ENCODE measurements around the gene NPAS1. TPM values are rescaled to one million over a fixed set of nuclear protein-coding genes. Genes with fewer than 3 reads are reported as not detected.

Gene NPAS1
- total RNA-seq, 3 donors from 2014 or later (not counting 1 experiment from before 2014, with no cell fraction given) = 0.64 to 0.65 TPM; not detected in 1

GRCh38 chr19:46979126-46980105 lies 40.2 kb upstream of the NPAS1 start:
- Mint-ChIP-seq H3K27me3 (ENCODE audit: low read depth in 2 of 2) (no peaks in the 10 kb centered on the region), H3K4me3 (peak overlapping the region; percentile 65), H3K36me3 (no peaks in the 10 kb centered on the region), H3K9me3 (no peaks in the 10 kb centered on the region), H3K4me1 (peaks cover 55 to 57% of the 10 kb centered on the region in 2 donors), H3K27ac (peak overlapping the region; percentile 75 to 89)
- Histone ChIP-seq H3K4me1 (ENCODE audit: control insufficient read depth, insufficient read depth, low read length) (peaks cover 59% of the 10 kb centered on the region), H3K36me3 (ENCODE audit: control insufficient read depth, insufficient read depth, low read length) (no peaks in the 10 kb centered on the region), H3K27ac (ENCODE audit: low read length) (no peak overlapping the region), H3K9me3 (ENCODE audit: control insufficient read depth, insufficient read depth, low read length) (no peaks in the 10 kb centered on the region), H3K27me3 (ENCODE audit: control insufficient read depth, insufficient read depth, low read length) (no peaks in the 10 kb centered on the region), H3K4me3 (ENCODE audit: low read length) (no peak overlapping the region)
- intact Hi-C loops (cut with micrococcal nuclease) = loop anchor here (5.0 kb wide), 2 partner anchors 42 to 117 kb away; partner anchors contain the start of gene ARHGAP35
- 94% methylated on average over 29 of the region's 29 CpGs for WGBS (ENCODE audit: insufficient coverage)
- no peak for TF ChIP-seq CTCF (IDR thresholded peaks at IDR 0.05)
- ATAC-seq = no peak
- DNase-seq = no peak

- no peaks in the 10 kb centered on the region for H3K36me3 ChIP-seq (ENCODE audit: control insufficient read depth, insufficient read depth, low read length)
- Mint-ChIP-seq H3K9me3 (no peaks in the 10 kb centered on the region), H3K36me3 (no peaks in the 10 kb centered on the region), H3K27ac (peak overlapping the region in 1 of 2 donors; percentile 22), H3K4me3 (peak overlapping the region; percentile 9), H3K4me1 (peaks cover 55 to 62% of the 10 kb centered on the region in 2 donors), H3K27me3 (ENCODE audit: low read depth in 2 of 2) (no peaks in the 10 kb centered on the region)
- no peaks in the 10 kb centered on the region for H3K27me3 ChIP-seq (ENCODE audit: control insufficient read depth, insufficient read depth, low read length)
- no peaks in the 10 kb centered on the region for H3K9me3 ChIP-seq (ENCODE audit: control insufficient read depth, insufficient read depth, low read length)
- TF ChIP-seq CTCF (IDR thresholded peaks at IDR 0.05) = no peak
- DNase-seq (peak in 1 of 2 donors; percentile 38), ATAC-seq (no peak)
- no peak overlapping the region for H3K27ac ChIP-seq (ENCODE audit: low read length)
- H3K4me3 ChIP-seq (ENCODE audit: low read length) = no peak overlapping the region
- 78% methylated on average over 3 of the region's 3 CpGs for WGBS (ENCODE audit: insufficient coverage)
- H3K4me1 ChIP-seq (ENCODE audit: control insufficient read depth, insufficient read depth, low read length) = peaks cover 59% of the 10 kb centered on the region
- intact Hi-C loops (cut with micrococcal nuclease) = no loop called here
Observed at GRCh38 chr19:46980761-46981160, 38.9 kb upstream of the NPAS1 start.

- Histone ChIP-seq H3K4me3 (ENCODE audit: low read length) (no peak overlapping the region), H3K27ac (ENCODE audit: low read length) (no peak overlapping the region), H3K36me3 (ENCODE audit: control insufficient read depth, insufficient read depth, low read length) (no peaks in the 10 kb centered on the region), H3K4me1 (ENCODE audit: control insufficient read depth, insufficient read depth, low read length) (peaks cover 55% of the 10 kb centered on the region), H3K27me3 (ENCODE audit: control insufficient read depth, insufficient read depth, low read length) (no peaks in the 10 kb centered on the region), H3K9me3 (ENCODE audit: control insufficient read depth, insufficient read depth, low read length) (no peaks in the 10 kb centered on the region)
- Mint-ChIP-seq H3K9me3 (no peaks in the 10 kb centered on the region), H3K4me3 (no peak overlapping the region), H3K27ac (no peak overlapping the region), H3K27me3 (ENCODE audit: low read depth in 2 of 2) (no peaks in the 10 kb centered on the region), H3K36me3 (no peaks in the 10 kb centered on the region), H3K4me1 (peaks cover 49 to 56% of the 10 kb centered on the region in 2 donors)
- ATAC-seq (no peak), DNase-seq (no peak)
- WGBS (ENCODE audit: insufficient coverage) = 60% methylated on average over 8 of the region's 8 CpGs
- TF ChIP-seq CTCF (IDR thresholded peaks at IDR 0.05) = no peak
- intact Hi-C loops (cut with micrococcal nuclease) = no loop called here
Observed at GRCh38 chr19:46981286-46981945, 38.2 kb upstream of the NPAS1 start.
